Panc1 (cell line): Measurements from ENCODE around the gene PNPT1.

Experiments used
- POLR2AphosphoS5 ChIP-seq: IDR thresholded peaks from 2 replicates; pipeline ENCODE4 v1.6.1; 2012; ENCODE audit warnings: mild to moderate bottlenecking, low read depth, low read length, moderate library complexity
- SIN3A ChIP-seq: IDR thresholded peaks from 2 replicates; pipeline ENCODE4 v1.6.1; 2012; ENCODE audit warnings: low read depth, mild to moderate bottlenecking, low read length, moderate library complexity, borderline replicate concordance; ENCODE audit not compliant: insufficient read depth
- TF ChIP-seq, protein P1 (sequence below): fragments of 450-650 bp; IDR thresholded peaks from 2 replicates; pipeline ENCODE4 v1.5.1; 2017; ENCODE audit warnings: mild to moderate bottlenecking
- TF ChIP-seq, protein P2 (sequence below), 2 experiments: IDR thresholded peaks; 2 replicates each; pipeline ENCODE4 v1.6.1; 2011 to 2012; ENCODE audit warnings: low read depth in 2 of 2, control low read depth in 1 of 2, low read length in 1 of 2, mild to moderate bottlenecking in 1 of 2, moderate library complexity in 1 of 2; ENCODE audit not compliant: insufficient read depth in 1 of 2

DNA sequence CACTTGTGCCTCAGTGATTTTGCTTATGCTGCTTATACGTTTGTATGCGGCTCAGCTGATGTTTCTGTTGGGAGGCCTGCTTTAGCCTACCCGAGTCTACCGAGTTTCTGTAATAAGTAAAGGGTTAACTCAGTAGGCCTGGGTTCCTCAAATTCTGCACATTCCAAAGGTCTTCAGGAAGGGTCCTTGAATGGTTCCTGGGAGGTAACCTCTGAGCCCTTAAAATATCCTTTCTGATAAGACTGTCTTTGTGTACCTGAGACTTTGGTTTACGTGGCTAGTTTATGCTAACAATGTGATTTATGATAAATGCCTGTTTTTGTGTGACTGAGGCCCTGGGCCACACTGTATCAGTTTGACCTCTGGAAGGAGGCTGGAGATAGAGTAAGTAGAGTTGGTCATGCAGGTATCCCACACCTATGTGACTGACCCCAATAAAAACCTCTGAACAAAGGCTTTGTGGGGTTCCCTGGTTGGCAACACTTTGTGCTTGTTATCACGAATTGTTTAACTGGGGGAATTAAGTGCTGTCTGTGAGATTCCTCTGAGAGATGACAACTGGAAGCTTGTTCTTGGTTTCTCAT lies 18.9 kb upstream of the PNPT1 start:
- TF ChIP-seq, protein P1, sequence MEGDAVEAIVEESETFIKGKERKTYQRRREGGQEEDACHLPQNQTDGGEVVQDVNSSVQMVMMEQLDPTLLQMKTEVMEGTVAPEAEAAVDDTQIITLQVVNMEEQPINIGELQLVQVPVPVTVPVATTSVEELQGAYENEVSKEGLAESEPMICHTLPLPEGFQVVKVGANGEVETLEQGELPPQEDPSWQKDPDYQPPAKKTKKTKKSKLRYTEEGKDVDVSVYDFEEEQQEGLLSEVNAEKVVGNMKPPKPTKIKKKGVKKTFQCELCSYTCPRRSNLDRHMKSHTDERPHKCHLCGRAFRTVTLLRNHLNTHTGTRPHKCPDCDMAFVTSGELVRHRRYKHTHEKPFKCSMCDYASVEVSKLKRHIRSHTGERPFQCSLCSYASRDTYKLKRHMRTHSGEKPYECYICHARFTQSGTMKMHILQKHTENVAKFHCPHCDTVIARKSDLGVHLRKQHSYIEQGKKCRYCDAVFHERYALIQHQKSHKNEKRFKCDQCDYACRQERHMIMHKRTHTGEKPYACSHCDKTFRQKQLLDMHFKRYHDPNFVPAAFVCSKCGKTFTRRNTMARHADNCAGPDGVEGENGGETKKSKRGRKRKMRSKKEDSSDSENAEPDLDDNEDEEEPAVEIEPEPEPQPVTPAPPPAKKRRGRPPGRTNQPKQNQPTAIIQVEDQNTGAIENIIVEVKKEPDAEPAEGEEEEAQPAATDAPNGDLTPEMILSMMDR = no peak
- TF ChIP-seq SIN3A = no peak
- TF ChIP-seq POLR2AphosphoS5 = no peak
- TF ChIP-seq, protein P2, sequence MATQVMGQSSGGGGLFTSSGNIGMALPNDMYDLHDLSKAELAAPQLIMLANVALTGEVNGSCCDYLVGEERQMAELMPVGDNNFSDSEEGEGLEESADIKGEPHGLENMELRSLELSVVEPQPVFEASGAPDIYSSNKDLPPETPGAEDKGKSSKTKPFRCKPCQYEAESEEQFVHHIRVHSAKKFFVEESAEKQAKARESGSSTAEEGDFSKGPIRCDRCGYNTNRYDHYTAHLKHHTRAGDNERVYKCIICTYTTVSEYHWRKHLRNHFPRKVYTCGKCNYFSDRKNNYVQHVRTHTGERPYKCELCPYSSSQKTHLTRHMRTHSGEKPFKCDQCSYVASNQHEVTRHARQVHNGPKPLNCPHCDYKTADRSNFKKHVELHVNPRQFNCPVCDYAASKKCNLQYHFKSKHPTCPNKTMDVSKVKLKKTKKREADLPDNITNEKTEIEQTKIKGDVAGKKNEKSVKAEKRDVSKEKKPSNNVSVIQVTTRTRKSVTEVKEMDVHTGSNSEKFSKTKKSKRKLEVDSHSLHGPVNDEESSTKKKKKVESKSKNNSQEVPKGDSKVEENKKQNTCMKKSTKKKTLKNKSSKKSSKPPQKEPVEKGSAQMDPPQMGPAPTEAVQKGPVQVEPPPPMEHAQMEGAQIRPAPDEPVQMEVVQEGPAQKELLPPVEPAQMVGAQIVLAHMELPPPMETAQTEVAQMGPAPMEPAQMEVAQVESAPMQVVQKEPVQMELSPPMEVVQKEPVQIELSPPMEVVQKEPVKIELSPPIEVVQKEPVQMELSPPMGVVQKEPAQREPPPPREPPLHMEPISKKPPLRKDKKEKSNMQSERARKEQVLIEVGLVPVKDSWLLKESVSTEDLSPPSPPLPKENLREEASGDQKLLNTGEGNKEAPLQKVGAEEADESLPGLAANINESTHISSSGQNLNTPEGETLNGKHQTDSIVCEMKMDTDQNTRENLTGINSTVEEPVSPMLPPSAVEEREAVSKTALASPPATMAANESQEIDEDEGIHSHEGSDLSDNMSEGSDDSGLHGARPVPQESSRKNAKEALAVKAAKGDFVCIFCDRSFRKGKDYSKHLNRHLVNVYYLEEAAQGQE (IDR thresholded peaks at IDR 0.05; ENCODE audit: insufficient read depth in 1 of 2, low read depth in 2 of 2, low read length in 1 of 2) = no peak
